ENCODE measurements around the gene RCOR1.

GRCh38 chr14:102626530-102626929 is 34.1 kb downstream of the RCOR1 start:
- peak in 2 of 3 experiments; percentile 35 to 37; a peak in 3 of 4 replicates for TF ChIP-seq CTCF (IDR thresholded peaks at IDR 0.05; ENCODE audit: control extremely low read depth in 1 of 3, insufficient read depth in 1 of 3, low read depth in 1 of 3, low read length in 3 of 3)
- TF ChIP-seq SUZ12 (IDR thresholded peaks at IDR 0.05; ENCODE audit: low read length): no peak
- TF ChIP-seq SRF (IDR thresholded peaks at IDR 0.05; ENCODE audit: low read depth, low read length): no peak
- no peak for TF ChIP-seq TAF1 (IDR thresholded peaks at IDR 0.05; ENCODE audit: low read depth, low read length)
- no peak for TF ChIP-seq USF2 (IDR thresholded peaks at IDR 0.05; ENCODE audit: low read length)
- no peak for TF ChIP-seq BRCA1 (IDR thresholded peaks at IDR 0.05; ENCODE audit: low read depth, low read length)
